GM21526 (cell line): ENCODE data around the gene C3.
"Not testable (repeated sequence)": the region's sequence is repeated elsewhere in the genome, so short reads cannot be mapped to it uniquely, and the experiment has no call there.

ENCODE experiments used
- ATAC-seq: cut with Tn5 transposase; IDR thresholded peaks from one replicate; pipeline ENCODE4 v1.9.1; 2021; ENCODE audit warnings: moderate library complexity; ENCODE audit not compliant: unreplicated experiment, low FRiP score

Gene C3

DNA sequence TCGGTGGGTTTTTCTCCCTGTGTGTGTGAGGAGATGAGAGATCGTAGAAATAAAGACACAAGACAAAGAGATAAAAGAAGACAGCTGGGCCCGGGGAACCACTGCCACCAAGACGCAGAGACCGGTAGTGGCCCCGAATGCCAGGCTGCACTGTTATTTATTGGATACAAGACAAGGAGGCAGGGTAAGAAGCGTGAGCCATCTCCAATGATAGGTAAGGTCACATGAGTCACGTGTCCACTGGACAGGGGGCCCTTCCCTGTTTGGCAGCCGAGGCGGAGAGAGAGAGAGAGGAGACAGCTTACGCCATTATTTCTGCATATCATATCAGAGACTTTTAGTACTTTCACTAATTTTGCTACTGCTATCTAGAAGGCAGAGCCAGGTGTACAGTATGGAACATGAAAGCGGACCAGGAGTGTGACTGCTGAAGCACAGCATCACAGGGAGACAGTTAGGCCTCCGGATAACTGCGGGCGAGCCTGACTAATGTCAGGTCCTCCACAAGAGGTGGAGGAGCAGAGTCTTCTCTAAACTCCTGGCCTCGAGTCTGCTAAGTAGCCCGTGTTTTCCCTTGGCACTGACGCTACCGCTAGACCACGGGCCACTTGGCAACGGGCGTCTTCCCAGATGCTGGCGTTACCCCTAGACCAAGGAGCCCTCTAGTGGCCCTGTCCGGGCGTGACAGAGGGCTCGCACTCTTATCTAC is 87.5 kb downstream of the C3 start:
- not testable (repeated sequence) for ATAC-seq

DNA sequence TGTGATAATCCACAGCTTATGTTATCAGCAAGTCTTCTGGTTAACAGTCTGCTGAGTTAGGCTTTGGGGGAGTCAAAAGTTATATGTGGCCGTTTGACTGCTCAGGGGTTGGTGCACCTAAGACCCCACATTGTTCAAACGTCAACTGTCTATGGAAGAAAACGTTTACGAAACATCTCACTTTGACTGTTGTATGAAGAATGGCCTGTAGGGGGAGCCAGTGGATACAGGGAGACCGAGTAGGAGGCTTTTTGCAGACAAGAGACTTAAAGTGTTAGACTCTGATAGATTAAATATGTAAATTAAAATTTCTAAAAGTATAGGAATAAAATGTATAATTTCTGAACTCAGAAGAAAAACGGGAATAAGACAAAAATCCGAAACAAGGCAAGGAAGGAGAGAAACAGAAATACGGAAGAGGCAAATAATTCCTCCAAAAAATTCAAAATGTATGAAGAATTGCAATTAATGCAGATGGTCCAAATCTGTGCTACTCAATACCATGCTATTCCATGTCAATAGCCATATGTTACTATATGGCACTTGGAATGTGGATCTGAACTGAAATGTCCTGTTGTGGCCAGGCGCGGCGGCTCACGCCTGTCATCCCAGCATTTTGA is 88.3 kb downstream of the C3 start:
- ATAC-seq, result no peak
